Vagina (tissue), 2 donors: Measurements from ENCODE around the gene RFX1. TPM values are rescaled to one million over a fixed set of nuclear protein-coding genes. Genes with fewer than 3 reads are reported as not detected.

ENCODE experiments used
- DNase-seq, 2 donors: peaks; one replicate each; pipeline ENCODE4 v3.0.0-alpha.2; 2017; ENCODE audit errors: extremely low spot score in 2 of 2
- H3K27ac ChIP-seq: fragments of 200-600 bp; sonication (generic); one replicate; pipeline ENCODE4 v1.5.1; 2019
- H3K27me3 ChIP-seq: fragments of 200-600 bp; sonication (generic); one replicate; pipeline ENCODE4 v1.5.1; 2019
- H3K36me3 ChIP-seq, 2 donors: fragments of 200-600 bp; sonication (generic); one replicate each; pipeline ENCODE4 v1.5.1; 2017 to 2019
- H3K4me1 ChIP-seq: fragments of 200-600 bp; sonication (generic); one replicate; pipeline ENCODE4 v1.5.1; 2019
- H3K4me3 ChIP-seq, 2 donors: fragments of 200-600 bp; sonication (generic); 1 replicate in 1 of 2; 2 replicates in 1 of 2; pipeline ENCODE4 v1.5.1; 2016 to 2019
- H3K9me3 ChIP-seq: fragments of 200-600 bp; sonication (generic); one replicate; pipeline ENCODE4 v1.5.1; 2019
- POLR2A ChIP-seq, 2 donors: fragments of 450-650 bp; IDR thresholded peaks; one replicate each; pipeline ENCODE4 v1.6.1; 2017; ENCODE audit warnings: antibody characterized with exemption in 2 of 2, mild to moderate bottlenecking in 2 of 2, moderate library complexity in 2 of 2
- POLR2AphosphoS5 ChIP-seq, 2 donors: sonication (generic); formaldehyde crosslinking; IDR thresholded peaks; one replicate each; pipeline ENCODE4 v1.9.0; 2017; ENCODE audit warnings: antibody characterized with exemption in 2 of 2, mild to moderate bottlenecking in 2 of 2, low read depth in 1 of 2; ENCODE audit not compliant: insufficient read depth in 1 of 2
- intact Hi-C: fragments of 100-400 bp; cut with DNase I; formaldehyde crosslinking; loops from one replicate; pipeline ENCODE4 v1.15.1; 2023
- total RNA-seq: library from RNA; depleted of rRNA; stranded (reverse); fragments of >200 nt; gene quantifications from one replicate; pipeline ENCODE4 v1.2.3, GENCODE V29; 2016
- TF ChIP-seq, protein P1 (sequence below), 3 experiments: fragments of 450-650 bp in 2 of 3; fragments of 200-600 bp in 1 of 3; sonication (generic) in 1 of 3; IDR thresholded peaks; one replicate each; pipeline ENCODE4 v1.5.1; 2017 to 2019; ENCODE audit warnings: antibody characterized with exemption in 3 of 3, mild to moderate bottlenecking in 2 of 3, moderate library complexity in 2 of 3

Gene RFX1
- total RNA-seq, 1 donor from 2014 or later: 9.6 TPM

DNA sequence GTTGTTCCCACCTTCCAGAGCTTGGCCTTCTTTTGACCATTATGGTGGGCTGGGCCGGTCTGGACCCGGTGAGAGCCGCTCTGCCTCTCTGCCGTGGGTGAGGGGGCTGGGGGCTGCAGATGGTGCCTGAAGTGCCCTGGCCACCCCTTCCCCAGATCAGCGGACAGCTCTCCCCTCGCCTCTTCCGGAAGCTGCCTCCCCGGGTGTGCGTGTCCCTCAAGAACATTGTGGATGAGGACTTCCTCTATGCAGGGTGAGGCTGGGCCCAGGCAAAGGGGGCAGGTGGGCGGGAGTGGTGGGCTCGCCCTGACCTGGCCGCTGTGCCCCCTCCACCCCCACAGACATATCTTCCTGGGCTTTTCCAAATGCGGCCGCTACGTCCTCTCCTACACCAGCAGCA is 51.9 kb downstream of the RFX1 start:
- Histone ChIP-seq H3K27ac (no peak overlapping the region), H3K9me3 (no peaks in the 10 kb centered on the region), H3K4me1 (peaks cover 12% of the 10 kb centered on the region), H3K36me3 (peaks cover 0 to 36% of the 10 kb centered on the region in 2 donors), H3K27me3 (no peaks in the 10 kb centered on the region), H3K4me3 (no peak overlapping the region)
- intact Hi-C loops: no loop called here
- no peak for DNase-seq
- no peak for TF ChIP-seq POLR2A (IDR thresholded peaks at IDR 0.05)
- TF ChIP-seq POLR2AphosphoS5 (IDR thresholded peaks at IDR 0.05; ENCODE audit: insufficient read depth in 1 of 2, low read depth in 1 of 2): no peak
- TF ChIP-seq, protein P1, sequence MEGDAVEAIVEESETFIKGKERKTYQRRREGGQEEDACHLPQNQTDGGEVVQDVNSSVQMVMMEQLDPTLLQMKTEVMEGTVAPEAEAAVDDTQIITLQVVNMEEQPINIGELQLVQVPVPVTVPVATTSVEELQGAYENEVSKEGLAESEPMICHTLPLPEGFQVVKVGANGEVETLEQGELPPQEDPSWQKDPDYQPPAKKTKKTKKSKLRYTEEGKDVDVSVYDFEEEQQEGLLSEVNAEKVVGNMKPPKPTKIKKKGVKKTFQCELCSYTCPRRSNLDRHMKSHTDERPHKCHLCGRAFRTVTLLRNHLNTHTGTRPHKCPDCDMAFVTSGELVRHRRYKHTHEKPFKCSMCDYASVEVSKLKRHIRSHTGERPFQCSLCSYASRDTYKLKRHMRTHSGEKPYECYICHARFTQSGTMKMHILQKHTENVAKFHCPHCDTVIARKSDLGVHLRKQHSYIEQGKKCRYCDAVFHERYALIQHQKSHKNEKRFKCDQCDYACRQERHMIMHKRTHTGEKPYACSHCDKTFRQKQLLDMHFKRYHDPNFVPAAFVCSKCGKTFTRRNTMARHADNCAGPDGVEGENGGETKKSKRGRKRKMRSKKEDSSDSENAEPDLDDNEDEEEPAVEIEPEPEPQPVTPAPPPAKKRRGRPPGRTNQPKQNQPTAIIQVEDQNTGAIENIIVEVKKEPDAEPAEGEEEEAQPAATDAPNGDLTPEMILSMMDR (IDR thresholded peaks at IDR 0.05): no peak

DNA sequence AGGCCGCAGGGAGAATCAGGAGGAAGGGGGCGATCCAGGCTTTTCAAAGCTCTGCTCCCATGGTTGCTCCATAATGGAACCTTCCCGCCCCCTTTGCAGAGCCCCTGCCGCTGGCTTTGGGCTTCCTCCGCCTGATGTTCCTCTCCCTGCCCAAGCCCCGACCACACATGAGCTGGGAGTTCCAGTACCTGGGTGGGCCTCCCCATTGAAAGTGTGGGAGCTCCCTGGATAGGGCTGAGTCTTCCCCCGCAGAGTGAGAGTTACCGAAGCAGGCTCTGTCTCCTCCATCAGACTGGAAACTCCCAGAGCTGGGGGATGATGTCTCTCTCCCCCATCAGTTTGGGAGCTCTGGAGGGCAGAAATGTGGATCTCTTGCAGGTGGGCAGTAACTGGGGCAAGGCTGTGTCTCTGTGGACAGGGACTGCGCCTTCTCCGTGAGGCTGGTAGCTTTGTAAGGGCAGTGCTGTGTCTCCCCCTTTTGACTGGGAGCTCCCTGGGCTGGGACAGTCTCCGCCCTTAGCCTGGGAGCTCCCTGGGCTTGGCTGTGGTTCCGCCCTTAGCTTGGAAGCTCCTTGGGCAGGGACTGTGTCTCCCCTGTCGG is 53.1 kb downstream of the RFX1 start:
- H3K27ac ChIP-seq: peak overlapping the region; percentile 70
- no peaks in the 10 kb centered on the region for H3K9me3 ChIP-seq
- DNase-seq: no peak
- intact Hi-C loops: no loop called here
- no peaks in the 10 kb centered on the region for H3K27me3 ChIP-seq
- TF ChIP-seq, protein P1 (IDR thresholded peaks at IDR 0.05): no peak
- TF ChIP-seq POLR2AphosphoS5 (IDR thresholded peaks at IDR 0.05; ENCODE audit: insufficient read depth in 1 of 2, low read depth in 1 of 2) (no peak), POLR2A (IDR thresholded peaks at IDR 0.05) (no peak)
- H3K36me3 ChIP-seq: peaks cover 0 to 26% of the 10 kb centered on the region in 2 donors
- H3K4me1 ChIP-seq: peaks cover 12% of the 10 kb centered on the region
- H3K4me3 ChIP-seq: peak overlapping the region; percentile 83 to 89

DNA sequence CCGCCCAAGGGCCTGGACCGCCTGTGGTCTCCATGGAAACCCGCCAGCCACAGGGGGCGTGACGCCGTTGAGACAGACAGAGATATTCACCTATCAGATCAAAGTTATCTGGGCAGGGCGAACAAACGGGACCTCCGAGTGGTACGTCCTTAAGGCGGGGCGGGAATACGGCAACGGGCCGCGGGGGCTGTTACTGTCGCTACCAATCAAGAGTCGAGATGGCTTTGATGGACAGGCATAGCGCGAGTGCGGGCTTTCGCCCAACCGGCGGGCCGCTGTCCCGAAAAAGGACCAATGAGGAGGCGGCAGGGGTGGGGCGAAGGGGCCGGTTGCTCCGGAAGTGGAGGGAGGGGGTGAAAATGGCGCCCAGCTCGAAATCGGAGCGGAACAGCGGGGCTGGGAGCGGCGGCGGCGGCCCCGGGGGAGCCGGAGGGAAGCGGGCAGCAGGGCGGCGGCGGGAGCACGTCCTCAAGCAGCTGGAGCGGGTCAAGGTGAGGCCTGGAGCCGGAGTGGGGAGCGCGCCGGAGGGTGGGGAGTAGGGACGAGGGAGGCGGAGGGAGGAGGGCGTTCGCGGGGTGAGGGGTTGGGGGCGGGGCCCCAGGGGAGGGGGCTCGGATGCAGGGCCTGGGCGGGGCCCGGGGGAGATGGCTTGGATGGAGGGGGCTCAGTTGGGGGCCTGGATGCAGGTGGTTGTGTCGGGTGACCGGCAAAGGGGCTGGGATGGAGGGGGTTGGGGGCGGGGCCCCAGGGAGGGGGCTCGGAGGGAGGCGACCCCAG is 53.8 kb downstream of the RFX1 start, which contains the start of gene DCAF15:
TSS of gene DCAF15 (plus strand) at position 356 of the 777 bp plus-strand sequence. CDS start at position 360, 4 bp downstream.
- peak within 1 kb of the TSS; percentile 83 to 89 for H3K4me3 ChIP-seq
- H3K36me3 ChIP-seq: peaks cover 0 to 26% of the 10 kb centered on the region in 2 donors
- H3K9me3 ChIP-seq: no peaks in the 10 kb centered on the region
- H3K4me1 ChIP-seq: peaks cover 12% of the 10 kb centered on the region
- TF ChIP-seq, protein P1 (IDR thresholded peaks at IDR 0.05): no peak
- TF ChIP-seq POLR2A (IDR thresholded peaks at IDR 0.05) (peak in 1 of 2 donors; percentile 43), POLR2AphosphoS5 (IDR thresholded peaks at IDR 0.05; ENCODE audit: insufficient read depth in 1 of 2, low read depth in 1 of 2) (peak; percentile 83 to 92)
- H3K27ac ChIP-seq: peak within 1 kb of the TSS; percentile 70
- H3K27me3 ChIP-seq: no peaks in the 10 kb centered on the region
- intact Hi-C loops: no loop called here
- peak; percentile 100 for DNase-seq

DNA sequence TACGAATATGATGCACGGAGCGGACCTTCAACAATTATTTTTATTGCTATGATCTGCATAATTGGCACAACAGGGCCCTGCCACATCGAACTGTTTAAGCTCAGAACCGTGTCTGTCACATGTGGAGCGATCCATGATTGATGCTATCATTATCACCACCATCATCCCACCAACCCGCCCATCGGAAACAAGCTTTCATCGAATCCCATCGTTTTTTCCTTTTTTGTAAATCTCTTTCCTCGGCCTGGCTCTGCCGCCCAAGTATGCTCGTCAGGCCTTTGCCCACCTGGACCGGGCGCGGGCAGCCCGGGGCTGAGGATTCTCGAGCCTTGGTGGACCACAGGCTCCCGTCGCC is 54.3 kb downstream of the RFX1 start:
- Histone ChIP-seq H3K4me1 (peaks cover 12% of the 10 kb centered on the region), H3K4me3 (peak overlapping the region; percentile 83 to 89), H3K9me3 (no peaks in the 10 kb centered on the region), H3K27ac (no peak overlapping the region), H3K27me3 (no peaks in the 10 kb centered on the region), H3K36me3 (peaks cover 0 to 21% of the 10 kb centered on the region in 2 donors)
- TF ChIP-seq POLR2A (IDR thresholded peaks at IDR 0.05) (no peak), POLR2AphosphoS5 (IDR thresholded peaks at IDR 0.05; ENCODE audit: insufficient read depth in 1 of 2, low read depth in 1 of 2) (no peak)
- TF ChIP-seq, protein P1 (IDR thresholded peaks at IDR 0.05): no peak
- intact Hi-C loops: no loop called here
- no peak for DNase-seq

DNA sequence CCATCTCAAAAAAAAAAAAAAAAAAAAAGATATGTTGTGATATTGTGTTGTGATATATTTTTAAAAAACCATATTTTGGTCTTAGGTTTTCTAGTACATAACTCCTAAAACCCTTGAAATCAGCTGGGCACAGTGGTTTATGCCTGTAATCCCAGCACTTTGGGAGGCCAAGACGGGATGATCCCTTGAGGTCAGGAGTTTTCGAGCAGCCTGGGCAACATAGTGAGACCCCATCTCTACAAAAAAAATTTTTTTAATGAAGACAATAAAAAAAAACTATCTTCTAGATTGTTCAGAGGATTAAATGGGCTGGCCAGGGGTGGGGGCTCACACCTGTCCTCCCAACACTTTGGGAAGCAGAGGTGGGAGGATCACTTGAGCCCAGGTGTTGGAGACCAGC is 55.1 kb downstream of the RFX1 start:
- no peak for TF ChIP-seq POLR2A (IDR thresholded peaks at IDR 0.05)
- no peak for TF ChIP-seq POLR2AphosphoS5 (IDR thresholded peaks at IDR 0.05; ENCODE audit: insufficient read depth in 1 of 2, low read depth in 1 of 2)
- TF ChIP-seq, protein P1 (IDR thresholded peaks at IDR 0.05): no peak
- H3K9me3 ChIP-seq: no peaks in the 10 kb centered on the region
- H3K27ac ChIP-seq: no peak overlapping the region
- intact Hi-C loops: no loop called here
- peaks cover 0 to 14% of the 10 kb centered on the region in 2 donors for H3K36me3 ChIP-seq
- H3K4me1 ChIP-seq: peaks cover 12% of the 10 kb centered on the region
- H3K4me3 ChIP-seq: no peak overlapping the region
- DNase-seq: no peak
- H3K27me3 ChIP-seq: no peaks in the 10 kb centered on the region
